ENCODE data around the gene GALNT10.

- TF ChIP-seq EZH2 (IDR thresholded peaks at IDR 0.05) (no peak), POLR2AphosphoS5 (IDR thresholded peaks at IDR 0.05; ENCODE audit: borderline replicate concordance, low read depth, low read length) (no peak)
Observed at GRCh38 chr5:154223320-154223719, 32.8 kb downstream of the GALNT10 start.

All from SK-N-MC (cell line).